Fibroblast of mammary gland (primary cell): ENCODE data around the gene GRP.

Source experiments
- DNase-seq: peaks from one replicate; pipeline ENCODE4 v3.0.0-alpha.2; 2010; ENCODE audit warnings: low read depth
- H3K4me3 ChIP-seq: 2 replicates; pipeline ENCODE4 v1.5.1; 2011; ENCODE audit warnings: low read depth, mild to moderate bottlenecking, low read length, moderate library complexity; ENCODE audit not compliant: control insufficient read depth
- CTCF ChIP-seq: conservative IDR thresholded peaks from 2 replicates; pipeline ENCODE4 v1.5.1; 2011; ENCODE audit warnings: low read depth, low read length, inconsistent platforms; ENCODE audit not compliant: control insufficient read depth, insufficient read depth

Gene GRP

GRCh38 chr18:59219672-59220163 lies at the start of gene GRP:
TSS of gene GRP (plus strand) at chr18:59220158. CDS start at chr18:59220266, 108 bp downstream.
- DNase-seq: no peak
- no peak within 1 kb of the TSS for H3K4me3 ChIP-seq
- TF ChIP-seq CTCF: no peak

- no peak overlapping the region for H3K4me3 ChIP-seq
- no peak for TF ChIP-seq CTCF
- DNase-seq: no peak
Observed at GRCh38 chr18:59172664-59173249, 47.2 kb upstream of the GRP start.

- no peak for DNase-seq
- no peak overlapping the region for H3K4me3 ChIP-seq
- TF ChIP-seq CTCF: no peak
Observed at GRCh38 chr18:59177485-59177884, 42.5 kb upstream of the GRP start.

GRCh38 chr18:59180150-59180845 lies 39.7 kb upstream of the GRP start:
- no peak for TF ChIP-seq CTCF
- no peak overlapping the region for H3K4me3 ChIP-seq
- peak; percentile 77 for DNase-seq

GRCh38 chr18:59182673-59183072 lies 37.3 kb upstream of the GRP start:
- no peak for DNase-seq

GRCh38 chr18:59189008-59189407 lies 30.9 kb upstream of the GRP start:
- DNase-seq: no peak
- TF ChIP-seq CTCF: no peak
- H3K4me3 ChIP-seq: no peak overlapping the region

More at GRCh38 chr18:59182673-59183072, 37.3 kb upstream of the GRP start:
- TF ChIP-seq CTCF: no peak
- H3K4me3 ChIP-seq: no peak overlapping the region
